Epithelial cell of proximal tubule (primary cell): ENCODE measurements around the gene KSR1. TPM values are rescaled to one million over a fixed set of nuclear protein-coding genes. Genes with fewer than 3 reads are reported as not detected.
"Not testable (repeated sequence)": the region's sequence is repeated elsewhere in the genome, so short reads cannot be mapped to it uniquely, and the experiment has no call there.

Experiments used
- DNase-seq: peaks from one replicate; pipeline ENCODE4 v3.0.0-alpha.2; 2011; ENCODE audit warnings: low read depth
- H3K4me3 ChIP-seq: 2 replicates; pipeline ENCODE4 v1.5.1; 2011; ENCODE audit warnings: low read depth, mild to moderate bottlenecking, low read length
- CTCF ChIP-seq: conservative IDR thresholded peaks from 2 replicates; pipeline ENCODE4 v1.5.1; 2012; ENCODE audit warnings: low read depth, mild to moderate bottlenecking, low read length
- total RNA-seq: library from RNA; depleted of rRNA; stranded (reverse); fragments of >200 nt; gene quantifications from 2 replicates; pipeline ENCODE4 v1.2.3, GENCODE V29; 2015

KSR1 gene
- total RNA-seq, 1 donor from 2014 or later = 19.9 TPM

GRCh38 chr17:27421111-27421510 is 35.1 kb upstream of the KSR1 start:
- TF ChIP-seq CTCF = no peak
- H3K4me3 ChIP-seq = no peak overlapping the region
- no peak for DNase-seq

GRCh38 chr17:27421626-27422025 is 34.6 kb upstream of the KSR1 start:
- not testable (repeated sequence) for H3K4me3 ChIP-seq, DNase-seq

- no peak for DNase-seq
- TF ChIP-seq CTCF = no peak
- H3K4me3 ChIP-seq = no peak overlapping the region
Measured at GRCh38 chr17:27422601-27423000, 33.6 kb upstream of the KSR1 start.

GRCh38 chr17:27423651-27424050 is 32.6 kb upstream of the KSR1 start:
- DNase-seq = no peak
- no peak overlapping the region for H3K4me3 ChIP-seq
- no peak for TF ChIP-seq CTCF

- TF ChIP-seq CTCF = no peak
- no peak for DNase-seq
- no peak overlapping the region for H3K4me3 ChIP-seq
Measured at GRCh38 chr17:27424516-27424915, 31.7 kb upstream of the KSR1 start.

GRCh38 chr17:27424941-27425340 is 31.3 kb upstream of the KSR1 start:
- no peak for DNase-seq
- no peak overlapping the region for H3K4me3 ChIP-seq
- no peak for TF ChIP-seq CTCF

GRCh38 chr17:27425571-27425970 is 30.7 kb upstream of the KSR1 start:
- not testable (repeated sequence) for H3K4me3 ChIP-seq, DNase-seq

- no peak for DNase-seq
- no peak overlapping the region for H3K4me3 ChIP-seq
- no peak for TF ChIP-seq CTCF
Measured at GRCh38 chr17:27425991-27426390, 30.3 kb upstream of the KSR1 start.

GRCh38 chr17:27426471-27426870 is 29.8 kb upstream of the KSR1 start:
- DNase-seq, H3K4me3 ChIP-seq: not testable (repeated sequence)

- not testable (repeated sequence) for H3K4me3 ChIP-seq, DNase-seq
Measured at GRCh38 chr17:27427166-27427862, 28.9 kb upstream of the KSR1 start.
